HL-60 (cell line): Measurements from ENCODE around the gene SCMH1.

ENCODE experiments used
- DNase-seq, 2 experiments: peaks; one replicate each; pipeline ENCODE4 v3.0.0-alpha.2; 2010 to 2020; ENCODE audit warnings: low read depth in 1 of 2, low spot score in 1 of 2
- H3K27ac ChIP-seq: fragments of 250-450 bp; sonication (Bioruptor Pico); replicated peaks from 2 replicates; pipeline ENCODE4 v1.5.1; 2020; ENCODE audit warnings: mild to moderate bottlenecking, moderate library complexity
- H3K27me3 ChIP-seq: fragments of 250-450 bp; sonication (Bioruptor Pico); 2 replicates; pipeline ENCODE4 v1.5.1; 2021; ENCODE audit warnings: mild to moderate bottlenecking, moderate library complexity; ENCODE audit not compliant: insufficient read depth, poor library complexity, severe bottlenecking
- H3K4me3 ChIP-seq: replicated peaks from 2 replicates; pipeline ENCODE4 v1.5.1; 2011; ENCODE audit warnings: mild to moderate bottlenecking, control low read depth, low read length; ENCODE audit not compliant: insufficient read depth
- CTCF ChIP-seq: IDR thresholded peaks from one replicate; pipeline ENCODE4 v1.5.1; 2011; ENCODE audit warnings: low read length, control low read depth, inconsistent platforms; ENCODE audit not compliant: insufficient read depth
- GABPA ChIP-seq: IDR thresholded peaks from 2 replicates; pipeline ENCODE4 v1.6.1; 2012; ENCODE audit warnings: low read depth
- POLR2AphosphoS5 ChIP-seq: IDR thresholded peaks from 2 replicates; pipeline ENCODE4 v1.6.1; 2012; ENCODE audit warnings: low read depth
- REST ChIP-seq: IDR thresholded peaks from 2 replicates; pipeline ENCODE4 v1.6.1; 2012; ENCODE audit warnings: low read depth; ENCODE audit not compliant: insufficient replicate concordance
- SPI1 ChIP-seq: IDR thresholded peaks from 2 replicates; pipeline ENCODE4 v1.6.1; 2012; ENCODE audit warnings: low read depth, mild to moderate bottlenecking, borderline replicate concordance

The SCMH1 gene

GRCh38 chr1:40986328-40986783 is 255.8 kb downstream of the SCMH1 start:
- no peaks in the 10 kb centered on the region for H3K27me3 ChIP-seq
- no peak overlapping the region for H3K4me3 ChIP-seq

GRCh38 chr1:40985875-40986274 is 256.2 kb downstream of the SCMH1 start:
- H3K4me3 ChIP-seq: no peak overlapping the region
- H3K27me3 ChIP-seq: no peaks in the 10 kb centered on the region
- DNase-seq: no peak
- H3K27ac ChIP-seq: no peak overlapping the region
- TF ChIP-seq SPI1: no peak
- no peak for TF ChIP-seq CTCF
- no peak for TF ChIP-seq REST
- no peak for TF ChIP-seq GABPA
- no peak for TF ChIP-seq POLR2AphosphoS5

More at GRCh38 chr1:40986328-40986783, 255.8 kb downstream of the SCMH1 start:
- TF ChIP-seq GABPA (no peak), SPI1 (no peak), POLR2AphosphoS5 (no peak), REST (no peak), CTCF (no peak)
- no peak overlapping the region for H3K27ac ChIP-seq
- DNase-seq: no peak

GRCh38 chr1:40985161-40985560 is 256.9 kb downstream of the SCMH1 start:
- TF ChIP-seq SPI1 (no peak), GABPA (no peak), CTCF (no peak), REST (no peak), POLR2AphosphoS5 (no peak)
- Histone ChIP-seq H3K27me3 (no peaks in the 10 kb centered on the region), H3K4me3 (no peak overlapping the region), H3K27ac (no peak overlapping the region)
- no peak for DNase-seq
